GM12878 (cell line): Measurements from ENCODE around the gene SLC25A33. TPM values are rescaled to one million over a fixed set of nuclear protein-coding genes. Genes with fewer than 3 reads are reported as not detected.

Experiments
- ATAC-seq: fragments of 200-7000 bp; cut with Tn5 transposase; 3 replicates; pipeline ENCODE4 v1.9.1; 2020; ENCODE audit warnings: mild to moderate bottlenecking, moderate library complexity
- BruUV-seq: library from RNA; stranded (reverse); fragments of 400-500 nt; replicated peaks from 2 replicates; lab custom pipeline; 2021; lab: Mats Ljungman, UMichigan
- CTCF ChIA-PET: fragments of 300-600 bp; sonication (Branson Sonifier 250); formaldehyde crosslinking; extraction: SDS; loops from one replicate; lab custom pipeline; 2021; ENCODE audit warnings: inconsistent platforms; lab: Yijun Ruan, JAX
- POLR2A ChIA-PET: fragments of 350-600 bp; formaldehyde crosslinking; extraction: SDS; loops from one replicate; lab custom pipeline; 2021; ENCODE audit warnings: inconsistent platforms; lab: Charles Lee
- RAD21 ChIA-PET: fragments of 300-600 bp; sonication (Branson Sonifier 250); formaldehyde crosslinking; loops from one replicate; lab custom pipeline; 2023; ENCODE audit warnings: antibody characterized with exemption; ENCODE audit not compliant: unreplicated experiment; lab: Charles Lee
- SMC1A ChIA-PET: fragments of 300-600 bp; sonication (Branson Sonifier 250); formaldehyde crosslinking; loops from one replicate; lab custom pipeline; 2023; ENCODE audit not compliant: unreplicated experiment, uncharacterized antibody; lab: Charles Lee
- DNase-seq: peaks from one replicate; pipeline ENCODE4 v3.0.0-alpha.2; 2011; ENCODE audit warnings: low read depth, low spot score
- FAIRE-seq: peaks from 3 replicates; lab custom pipeline; 2011; peaks lifted over from hg19 to GRCh38; lab: Jason Lieb, UNC
- H2AFZ ChIP-seq: 2 replicates; pipeline ENCODE4 v1.6.0; 2011; ENCODE audit warnings: low read depth, low read length, control low read depth; ENCODE audit not compliant: control insufficient read depth
- H3K27ac ChIP-seq: 2 replicates; pipeline ENCODE4 v1.5.1; 2011; ENCODE audit warnings: control low read depth; ENCODE audit not compliant: control insufficient read depth, insufficient read depth
- H3K27me3 ChIP-seq, 2 experiments: replicated peaks in 1 of 2; 2 replicates each; pipeline versions ENCODE4 v1.6.0 to v1.6.1; 2011; ENCODE audit warnings: low read length in 1 of 2; ENCODE audit not compliant: control insufficient read depth in 2 of 2, insufficient read depth in 2 of 2
- H3K36me3 ChIP-seq, 2 experiments: 2 replicates each; pipeline ENCODE4 v1.5.1; 2011; ENCODE audit warnings: low read length in 1 of 2; ENCODE audit not compliant: control insufficient read depth in 2 of 2, insufficient read depth in 2 of 2
- H3K4me1 ChIP-seq: 2 replicates; pipeline ENCODE4 v1.6.1; 2011; ENCODE audit warnings: mild to moderate bottlenecking, low read length, moderate library complexity, mixed read lengths; ENCODE audit not compliant: control insufficient read depth, insufficient read depth
- H3K4me2 ChIP-seq: 2 replicates; pipeline ENCODE4 v1.6.0; 2011; ENCODE audit warnings: control low read depth; ENCODE audit not compliant: control insufficient read depth, insufficient read depth
- H3K4me3 ChIP-seq: fragments of 200-600 bp; sonication (generic); 2 replicates; pipeline ENCODE4 v1.5.1; 2016
- H3K79me2 ChIP-seq: 2 replicates; pipeline ENCODE4 v1.6.0; 2011; ENCODE audit warnings: low read length; ENCODE audit not compliant: control insufficient read depth, insufficient read depth
- H3K9ac ChIP-seq: 2 replicates; pipeline ENCODE4 v1.8.0; 2011; ENCODE audit warnings: low read length, control low read depth, mixed read lengths; ENCODE audit not compliant: control insufficient read depth, insufficient read depth
- H3K9me3 ChIP-seq: replicated peaks from 3 replicates; pipeline ENCODE4 v1.5.1; 2011; ENCODE audit warnings: mild to moderate bottlenecking, low read length; ENCODE audit not compliant: control insufficient read depth, insufficient read depth
- H4K20me1 ChIP-seq: 2 replicates; pipeline ENCODE4 v1.6.0; 2011; ENCODE audit not compliant: control insufficient read depth, insufficient read depth
- BCL3 ChIP-seq: IDR thresholded peaks from 2 replicates; pipeline ENCODE4 v1.6.1; 2011; ENCODE audit warnings: borderline replicate concordance, low read depth, mild to moderate bottlenecking, moderate library complexity, low read length; ENCODE audit not compliant: insufficient read depth, poor library complexity, severe bottlenecking
- BHLHE40 ChIP-seq, 2 experiments: fragments of 450-650 bp in 1 of 2; IDR thresholded peaks; 2 replicates each; pipeline ENCODE4 v1.6.1; 2011 to 2017; ENCODE audit warnings: low read depth in 2 of 2, borderline replicate concordance in 1 of 2, improper control_type of control experiment in 1 of 2, low read length in 1 of 2, mild to moderate bottlenecking in 1 of 2
- CHD2 ChIP-seq: IDR thresholded peaks from 2 replicates; pipeline ENCODE4 v1.6.1; 2011; ENCODE audit warnings: low read depth, low read length, improper control_type of control experiment, borderline replicate concordance
- CREM ChIP-seq: IDR thresholded peaks from 2 replicates; pipeline ENCODE4 v1.6.1; 2014; ENCODE audit warnings: antibody characterized with exemption, low read depth
- EP300 ChIP-seq, 2 experiments: fragments of 150-350 bp in 1 of 2; IDR thresholded peaks; 2 replicates each; pipeline ENCODE4 v1.6.1; 2011 to 2012; ENCODE audit warnings: low read depth in 2 of 2, low read length in 2 of 2, borderline replicate concordance in 1 of 2, improper control_type of control experiment in 1 of 2, inconsistent platforms in 1 of 2; ENCODE audit not compliant: control insufficient read depth in 1 of 2
- ETV6 ChIP-seq, 2 experiments: fragments of 450-650 bp in 1 of 2; IDR thresholded peaks in 1 of 2; conservative IDR thresholded peaks in 1 of 2; 2 replicates each; pipeline ENCODE4 v1.6.1; 2014; ENCODE audit warnings: antibody characterized with exemption in 1 of 2, borderline replicate concordance in 1 of 2, low read depth in 1 of 2, mild to moderate bottlenecking in 1 of 2, moderate library complexity in 1 of 2
- JUND ChIP-seq: IDR thresholded peaks from 2 replicates; pipeline ENCODE4 v1.6.1; 2012; ENCODE audit warnings: low read depth, mild to moderate bottlenecking, low read length, improper control_type of control experiment, moderate library complexity
- MLLT1 ChIP-seq: fragments of 450-650 bp; IDR thresholded peaks from 2 replicates; pipeline ENCODE4 v1.6.1; 2016; ENCODE audit warnings: mild to moderate bottlenecking
- MXI1 ChIP-seq: fragments of 150-350 bp; IDR thresholded peaks from 2 replicates; pipeline ENCODE4 v1.6.1; 2011; ENCODE audit warnings: low read depth, mild to moderate bottlenecking, inconsistent platforms, low read length, improper control_type of control experiment
- NR2C1 ChIP-seq: fragments of 450-650 bp; IDR thresholded peaks from 2 replicates; pipeline ENCODE4 v1.6.1; 2017; ENCODE audit warnings: antibody characterized with exemption, mild to moderate bottlenecking, moderate library complexity
- TCF12 ChIP-seq: IDR thresholded peaks from 2 replicates; pipeline ENCODE4 v1.6.1; 2011; ENCODE audit warnings: low read depth, mild to moderate bottlenecking, low read length
- WRNIP1 ChIP-seq: IDR thresholded peaks from 2 replicates; pipeline ENCODE4 v1.6.1; 2011; ENCODE audit warnings: low read depth, low read length, improper control_type of control experiment, borderline replicate concordance
- ZNF207 ChIP-seq: fragments of 450-650 bp; IDR thresholded peaks from 2 replicates; pipeline ENCODE4 v1.6.1; 2014; ENCODE audit warnings: antibody characterized with exemption, mild to moderate bottlenecking, borderline replicate concordance
- WGBS: methylation state at CpG from one replicate; pipeline ENCODE4 v1.1.6; 2016; ENCODE audit warnings: low lambda C conversion rate; ENCODE audit not compliant: insufficient replicate concordance, insufficient coverage; ENCODE audit errors: missing lambda C conversion rate; 5-methylcytosine and 5-hydroxymethylcytosine counted together
- in situ Hi-C: fragments of 300-500 bp; cut with MboI; formaldehyde crosslinking; loops from 9 replicates; pipeline ENCODE4 v1.14.3; 2018; ENCODE audit warnings: mixed read lengths
- intact Hi-C: fragments of 100-400 bp; cut with micrococcal nuclease; formaldehyde crosslinking; loops from one replicate; pipeline ENCODE4 v1.14.2; 2022; ENCODE audit not compliant: unreplicated experiment
- polyA plus RNA-seq, 11 experiments: library from polyadenylated mRNA; depleted of rRNA in 4 of 11; unstranded in 6 of 11; stranded (reverse) in 5 of 11; fragments of >200 nt; fragmentation: Nextera tagmentation in 4 of 11; fragmentation: Illumina TruSeq in 1 of 11; extraction: Ambion mirVana in 4 of 11; extraction: Trizol in 1 of 11; gene quantifications; 1 replicate in 1 of 11; 2 replicates in 10 of 11; pipeline versions ENCODE4 v1.2.1 to v1.2.3, GENCODE V29; 2011 to 2016; ENCODE audit warnings: inconsistent platforms in 2 of 11, missing spikeins in 2 of 11, low read depth in 1 of 11
- total RNA-seq, 4 experiments: library from RNA; depleted of rRNA in 3 of 4; stranded (reverse); fragments of >200 nt in 3 of 4; fragmentation: Illumina TruSeq in 1 of 4; extraction: Trizol in 1 of 4; gene quantifications; 2 replicates each; pipeline versions ENCODE4 v1.2.1 to v1.2.3, GENCODE V29; 2013 to 2021
- TF ChIP-seq, protein P1 (sequence below): fragments of 450-650 bp; conservative IDR thresholded peaks from 2 replicates; pipeline ENCODE4 v1.6.1; 2017; ENCODE audit warnings: mild to moderate bottlenecking, moderate library complexity
- TF ChIP-seq, protein P2 (sequence below): IDR thresholded peaks from 2 replicates; pipeline ENCODE4 v1.6.1; 2011; ENCODE audit warnings: low read depth, low read length, improper control_type of control experiment, borderline replicate concordance

SLC25A33 gene
- total and polyA plus RNA-seq, 10 of the 15 experiments (the other 5 are each of a cell fraction or from before 2014, with no cell fraction given): 1.7 to 11.2 (median 8.4) TPM

- TF ChIP-seq CREM: no peak
- no peak for TF ChIP-seq BCL3
- no peak for TF ChIP-seq BHLHE40 (IDR thresholded peaks at IDR 0.05; ENCODE audit: borderline replicate concordance in 1 of 2, low read depth in 2 of 2, low read length in 1 of 2)
- TF ChIP-seq JUND: no peak
- TF ChIP-seq ETV6 (conservative IDR thresholded peaks at IDR 0.05 in 1 of 2, IDR thresholded peaks at IDR 0.05 in 1 of 2; ENCODE audit: borderline replicate concordance in 1 of 2, low read depth in 1 of 2): no peak
- no peak for TF ChIP-seq CHD2
- no peak for TF ChIP-seq TCF12
These were observed 41.7 kb downstream of the SLC25A33 start (continued) for GRCh38 chr1:9580942-9581341.

- no peaks in the 10 kb centered on the region for H3K9me3 ChIP-seq
- no peak for FAIRE-seq
- H3K27me3 ChIP-seq: no peaks in the 10 kb centered on the region
- 63% methylated on average over 3 of the region's 3 CpGs for WGBS
- SMC1A ChIA-PET: no interaction called here
- ATAC-seq: no peak
- no TSS peak for BruUV-seq
- no peaks in the 10 kb centered on the region for H4K20me1 ChIP-seq
- peaks cover 16% of the 10 kb centered on the region for H3K4me1 ChIP-seq
- no peak overlapping the region for H3K4me2 ChIP-seq
- no peak overlapping the region for H2AFZ ChIP-seq
- H3K27ac ChIP-seq: no peak overlapping the region
- no peak overlapping the region for H3K9ac ChIP-seq
- RAD21 ChIA-PET: interaction anchor here (1.5 kb wide), 1 partner anchor 29 kb away, joined by 4 read pairs; no protein-coding TSS in a partner anchor
- peaks cover 0 to 1% of the 10 kb centered on the region in 2 experiments; a peak in 2 of 4 replicates for H3K36me3 ChIP-seq
- intact Hi-C loops (no loop called here), in situ Hi-C loops (no loop called here)
- POLR2A ChIA-PET: interaction anchor here (0.6 kb wide), 2 partner anchors 458 to 626 kb away, joined by 3 to 4 read pairs; no protein-coding TSS in a partner anchor
- peaks cover 23% of the 10 kb centered on the region for H3K79me2 ChIP-seq
- DNase-seq: no peak
- no peak overlapping the region for H3K4me3 ChIP-seq
- CTCF ChIA-PET: interaction anchor here (0.7 to 1.4 kb wide), 3 partner anchors 282 to 845 kb away, joined by 3 to 4 read pairs (median 3); no protein-coding TSS in a partner anchor
- TF ChIP-seq ZNF207: no peak
- no peak for TF ChIP-seq MXI1
- TF ChIP-seq MLLT1: no peak
- TF ChIP-seq, protein P1, sequence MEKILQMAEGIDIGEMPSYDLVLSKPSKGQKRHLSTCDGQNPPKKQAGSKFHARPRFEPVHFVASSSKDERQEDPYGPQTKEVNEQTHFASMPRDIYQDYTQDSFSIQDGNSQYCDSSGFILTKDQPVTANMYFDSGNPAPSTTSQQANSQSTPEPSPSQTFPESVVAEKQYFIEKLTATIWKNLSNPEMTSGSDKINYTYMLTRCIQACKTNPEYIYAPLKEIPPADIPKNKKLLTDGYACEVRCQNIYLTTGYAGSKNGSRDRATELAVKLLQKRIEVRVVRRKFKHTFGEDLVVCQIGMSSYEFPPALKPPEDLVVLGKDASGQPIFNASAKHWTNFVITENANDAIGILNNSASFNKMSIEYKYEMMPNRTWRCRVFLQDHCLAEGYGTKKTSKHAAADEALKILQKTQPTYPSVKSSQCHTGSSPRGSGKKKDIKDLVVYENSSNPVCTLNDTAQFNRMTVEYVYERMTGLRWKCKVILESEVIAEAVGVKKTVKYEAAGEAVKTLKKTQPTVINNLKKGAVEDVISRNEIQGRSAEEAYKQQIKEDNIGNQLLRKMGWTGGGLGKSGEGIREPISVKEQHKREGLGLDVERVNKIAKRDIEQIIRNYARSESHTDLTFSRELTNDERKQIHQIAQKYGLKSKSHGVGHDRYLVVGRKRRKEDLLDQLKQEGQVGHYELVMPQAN: no peak
- TF ChIP-seq, protein P2, sequence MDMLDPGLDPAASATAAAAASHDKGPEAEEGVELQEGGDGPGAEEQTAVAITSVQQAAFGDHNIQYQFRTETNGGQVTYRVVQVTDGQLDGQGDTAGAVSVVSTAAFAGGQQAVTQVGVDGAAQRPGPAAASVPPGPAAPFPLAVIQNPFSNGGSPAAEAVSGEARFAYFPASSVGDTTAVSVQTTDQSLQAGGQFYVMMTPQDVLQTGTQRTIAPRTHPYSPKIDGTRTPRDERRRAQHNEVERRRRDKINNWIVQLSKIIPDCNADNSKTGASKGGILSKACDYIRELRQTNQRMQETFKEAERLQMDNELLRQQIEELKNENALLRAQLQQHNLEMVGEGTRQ: no peak
- TF ChIP-seq EP300 (IDR thresholded peaks at IDR 0.05; ENCODE audit: borderline replicate concordance in 1 of 2, control insufficient read depth in 1 of 2, low read depth in 2 of 2, low read length in 2 of 2): no peak
- TF ChIP-seq NR2C1: no peak
- TF ChIP-seq WRNIP1: no peak
These were observed 47.0 kb downstream of the SLC25A33 start for GRCh38 chr1:9586147-9586766.
